Endometrium (tissue), 2 donors: ENCODE results near the gene PCLO.

Experiments used
- FAIRE-seq: peaks from 2 replicates; lab custom pipeline; 2012; peaks lifted over from hg19 to GRCh38; lab: Jason Lieb, UNC
- donor health status: control.
- donor health status: control.

PCLO gene

DNA sequence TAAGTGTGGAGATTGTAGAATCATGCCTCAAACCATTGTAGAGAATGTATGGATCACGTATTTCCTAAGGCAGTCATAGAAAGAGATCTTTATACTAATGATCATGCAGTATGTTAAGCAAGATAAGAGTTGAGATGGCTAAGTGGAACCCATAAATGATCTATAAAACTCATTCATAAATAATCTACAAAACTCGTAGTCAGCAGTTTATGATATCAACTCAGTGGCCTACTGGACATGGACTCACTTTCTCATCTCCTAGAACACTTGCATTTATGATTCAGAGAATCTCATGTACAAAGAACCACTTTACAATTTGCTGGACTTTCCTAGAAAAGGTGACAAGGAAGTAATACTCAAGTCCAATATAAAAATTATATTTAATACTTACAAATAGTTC, 339.6 kb downstream of the PCLO start:
- no peak for FAIRE-seq

DNA sequence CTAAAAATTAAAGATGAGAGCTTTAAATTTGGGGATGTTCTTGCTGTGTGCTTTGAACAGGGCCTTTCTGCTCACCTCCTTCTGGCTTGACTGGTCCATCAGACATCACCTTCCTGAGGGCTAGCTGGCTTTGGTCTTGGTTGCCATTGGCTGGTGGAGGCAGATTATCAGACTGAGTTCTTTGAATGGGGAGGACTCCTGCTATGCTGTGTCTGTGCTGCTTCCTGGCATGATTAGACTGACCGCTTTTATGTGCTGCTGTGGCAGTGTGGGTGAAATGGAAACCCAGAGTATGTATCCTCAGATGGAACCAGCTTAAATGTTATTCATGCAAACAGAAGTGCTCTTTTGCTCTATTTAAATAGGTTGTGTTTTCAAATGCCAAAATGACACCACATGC, 341.6 kb downstream of the PCLO start:
- FAIRE-seq = no peak

DNA sequence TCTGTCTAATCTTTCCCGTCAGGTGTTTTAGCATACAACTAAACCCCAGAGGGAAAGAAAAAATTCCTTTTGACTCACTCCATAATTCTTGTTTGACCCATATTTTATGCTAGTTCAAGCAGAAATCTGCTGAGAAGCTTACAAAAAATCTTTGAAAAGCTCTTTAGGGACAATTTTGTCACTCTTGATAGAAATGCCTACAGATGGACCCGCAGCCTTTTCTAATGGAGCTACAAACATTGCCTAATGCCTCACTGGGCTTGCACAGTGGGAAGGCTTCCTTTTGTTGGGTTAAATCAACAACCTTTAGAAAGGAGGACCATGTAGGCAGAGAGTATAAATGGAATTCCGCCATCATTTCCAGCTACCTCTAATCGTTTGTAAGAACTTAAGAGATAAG, 344.5 kb downstream of the PCLO start:
- no peak for FAIRE-seq

DNA sequence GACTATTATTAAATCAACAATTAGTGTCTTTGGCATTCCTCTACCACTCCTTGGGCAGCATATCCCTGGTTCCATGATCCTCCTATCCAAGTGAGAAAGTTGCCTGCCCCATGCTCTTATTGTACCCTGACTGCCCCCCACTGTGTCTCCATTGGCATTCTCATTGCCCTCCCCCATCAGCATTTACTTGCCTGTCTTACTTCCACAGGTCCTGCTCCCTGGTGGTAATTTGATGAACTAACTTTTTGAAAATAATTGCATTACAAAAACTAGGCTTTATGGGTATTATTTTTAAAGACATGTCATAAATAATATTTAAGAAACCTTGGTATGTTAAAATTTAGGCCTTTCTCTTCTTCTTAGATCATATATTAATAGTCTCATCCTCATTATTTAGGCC, 346.4 kb downstream of the PCLO start:
- FAIRE-seq = no peak

DNA sequence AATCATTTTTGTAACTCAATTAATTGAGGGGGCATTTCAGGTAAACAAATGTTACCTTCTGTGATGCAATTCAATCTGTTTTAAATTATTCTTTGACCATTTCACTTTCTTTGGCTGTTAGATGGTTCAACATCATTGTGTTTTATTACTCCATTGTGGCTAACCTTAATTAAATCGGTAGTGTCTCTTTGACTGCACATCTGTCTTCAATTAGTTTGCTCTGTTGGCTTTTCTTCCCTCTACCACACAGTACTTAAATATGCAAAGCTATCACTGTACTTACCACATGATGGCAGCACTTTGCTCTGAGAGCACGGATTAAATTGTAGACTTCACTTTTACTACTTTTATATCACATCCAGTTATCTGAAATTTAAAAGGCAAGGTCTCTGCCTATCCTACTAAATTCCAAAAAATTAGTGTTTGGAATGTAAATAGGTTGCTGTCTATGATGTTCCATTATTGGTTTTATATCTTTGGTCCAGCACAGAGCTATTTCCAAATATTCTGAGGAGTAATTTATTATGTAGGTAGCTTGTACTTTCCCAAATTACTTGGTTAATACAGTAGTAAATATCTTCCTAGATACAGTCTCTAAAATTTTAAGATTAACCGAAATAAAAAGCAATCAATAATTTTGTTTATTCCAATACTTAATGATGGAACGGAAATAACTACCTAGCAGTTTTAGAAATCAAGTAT, 352.0 kb downstream of the PCLO start:
- FAIRE-seq = peak; percentile 97

DNA sequence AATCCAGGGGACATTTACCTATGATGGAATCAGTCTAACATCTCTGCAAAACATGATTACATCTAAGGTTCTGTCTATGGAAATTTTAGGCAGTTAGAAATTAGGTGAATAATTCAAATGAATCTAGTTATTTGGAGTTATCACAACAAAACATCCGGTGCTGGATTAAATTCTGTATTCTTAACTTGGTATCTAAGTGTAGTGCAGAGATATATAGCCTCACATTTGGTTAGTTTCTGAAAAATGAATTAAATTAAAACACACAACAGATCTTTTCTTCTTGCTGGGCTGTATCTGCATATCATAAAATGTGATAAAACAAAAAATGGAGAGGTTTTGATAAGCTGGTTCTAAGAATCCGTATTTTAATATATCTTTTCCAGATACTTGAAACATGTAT, 354.1 kb downstream of the PCLO start:
- FAIRE-seq = no peak

DNA sequence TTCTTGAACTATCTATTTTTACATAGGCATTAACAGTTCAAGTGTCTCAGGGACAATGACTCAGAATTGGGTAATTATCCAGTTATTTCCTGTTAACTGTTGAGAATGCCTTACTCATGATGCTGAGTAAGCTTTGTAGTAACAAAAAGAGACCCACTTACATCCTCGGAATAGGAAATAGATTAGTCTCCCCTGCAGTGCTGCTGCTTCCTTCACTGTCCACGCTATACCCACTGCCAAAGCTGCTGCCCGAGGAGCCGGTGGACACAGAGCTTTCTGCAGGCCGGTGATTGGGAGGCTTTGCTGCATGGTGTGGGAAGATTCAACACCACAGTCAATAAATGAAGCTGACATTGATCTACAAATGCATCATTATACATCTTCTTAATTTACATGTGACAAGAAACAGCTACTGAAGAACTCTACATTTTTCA, 357.1 kb downstream of the PCLO start:
- no peak for FAIRE-seq

DNA sequence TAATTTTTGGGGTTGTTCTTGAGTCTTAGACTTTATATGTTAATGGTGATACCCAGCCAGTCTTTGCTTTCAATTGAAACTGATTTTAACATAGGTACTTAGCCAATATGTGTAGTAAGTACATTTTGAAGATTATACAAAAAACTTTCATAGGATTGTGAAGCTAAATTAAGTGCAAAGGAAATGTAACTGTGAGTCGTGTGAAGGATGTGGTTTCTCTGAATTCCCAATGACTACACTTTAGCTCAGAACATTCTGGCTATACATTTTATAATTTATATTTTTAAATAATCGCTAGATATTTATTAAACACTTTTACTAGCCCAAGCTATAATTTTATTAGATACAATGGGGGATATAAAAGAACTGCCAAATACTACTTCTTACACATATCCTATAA, 359.3 kb downstream of the PCLO start:
- no peak for FAIRE-seq

DNA sequence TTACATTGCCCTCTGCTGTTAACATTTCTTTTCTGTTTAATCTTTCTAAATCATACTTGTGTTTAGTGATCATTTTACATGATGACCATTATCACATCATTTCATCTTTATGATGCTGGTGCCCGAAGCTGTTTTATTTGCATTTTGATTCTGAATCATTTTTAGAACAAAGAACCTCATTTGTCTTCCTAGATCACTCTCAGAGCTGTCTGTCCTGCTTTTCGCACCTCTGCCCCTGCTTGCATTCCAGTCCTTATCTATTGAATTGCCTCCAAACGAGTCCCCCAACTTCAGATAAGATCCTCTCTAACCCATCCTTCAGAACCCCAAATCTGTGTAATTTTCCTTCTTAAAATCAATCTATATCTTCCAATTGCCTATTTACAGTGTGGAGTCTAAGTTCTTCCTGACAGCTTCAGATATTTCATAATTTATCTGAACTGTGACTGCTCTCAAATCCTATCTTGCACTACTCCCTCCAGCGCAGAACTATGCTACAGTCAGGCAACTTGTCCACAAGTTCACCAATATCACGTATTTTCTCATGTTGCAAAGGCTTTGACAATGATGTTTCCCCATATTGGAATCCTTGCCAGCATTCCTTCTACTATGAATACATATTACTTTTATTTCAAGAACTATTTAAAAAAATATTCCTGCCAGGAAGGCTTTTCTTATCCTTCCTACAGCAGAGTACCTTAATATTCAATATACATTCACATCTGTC, 372.6 kb downstream of the PCLO start:
- FAIRE-seq = no peak

DNA sequence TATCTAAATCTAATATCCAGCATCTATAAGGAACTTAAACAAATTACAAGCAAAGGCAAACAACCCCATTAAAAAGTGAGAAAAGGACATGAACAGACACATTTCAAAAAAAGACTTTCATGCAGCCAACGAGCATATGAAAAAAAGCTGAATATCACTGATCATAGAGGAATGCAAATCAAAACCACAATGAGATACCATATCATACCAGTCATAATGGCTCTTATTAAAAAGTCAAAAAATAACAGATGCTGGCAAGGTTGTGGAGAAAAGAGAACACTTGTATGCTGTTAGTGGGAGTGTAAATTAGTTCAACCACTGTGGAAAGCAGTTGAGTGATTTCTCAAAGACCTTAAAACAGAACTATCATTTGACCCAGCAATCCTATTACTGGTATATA, 384.7 kb downstream of the PCLO start:
- no peak for FAIRE-seq

DNA sequence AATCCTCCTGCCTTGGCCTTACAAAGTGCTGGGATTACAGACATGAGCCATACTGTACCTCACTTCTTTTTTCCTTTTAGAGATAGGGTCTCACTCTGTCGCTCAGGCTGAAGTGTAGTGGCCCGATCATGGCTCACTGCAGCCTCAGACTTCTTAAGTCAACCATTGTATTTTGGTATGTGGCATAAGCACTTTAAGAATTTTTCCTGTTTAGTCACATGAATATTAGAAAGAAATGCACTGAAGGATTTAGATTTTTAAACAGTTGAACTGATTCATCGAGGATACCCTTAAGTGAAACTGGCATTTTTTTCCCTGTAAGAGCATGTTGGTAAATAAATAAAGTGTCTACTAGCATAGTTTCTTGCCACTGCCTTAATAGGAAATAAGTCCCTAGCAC, 399.8 kb downstream of the PCLO start:
- FAIRE-seq = no peak

DNA sequence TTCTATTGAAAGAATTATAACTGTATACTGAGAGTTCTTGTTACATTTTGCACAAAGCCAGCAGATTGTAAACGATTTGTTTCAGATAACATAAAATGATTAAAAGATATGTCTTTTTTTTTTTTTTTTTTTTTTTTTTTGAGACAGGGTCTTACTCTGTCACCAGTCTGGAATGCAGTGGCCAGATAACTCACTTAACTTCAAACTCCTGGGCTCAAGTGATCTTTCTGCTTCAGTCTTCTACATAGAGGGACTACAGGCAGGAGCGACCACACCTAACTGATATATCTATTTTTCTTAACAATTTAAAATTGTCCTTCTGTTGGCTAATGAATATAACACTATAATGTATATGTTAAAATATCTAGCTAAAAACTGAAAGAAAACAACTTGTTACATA, 401.9 kb downstream of the PCLO start:
- FAIRE-seq = no peak

DNA sequence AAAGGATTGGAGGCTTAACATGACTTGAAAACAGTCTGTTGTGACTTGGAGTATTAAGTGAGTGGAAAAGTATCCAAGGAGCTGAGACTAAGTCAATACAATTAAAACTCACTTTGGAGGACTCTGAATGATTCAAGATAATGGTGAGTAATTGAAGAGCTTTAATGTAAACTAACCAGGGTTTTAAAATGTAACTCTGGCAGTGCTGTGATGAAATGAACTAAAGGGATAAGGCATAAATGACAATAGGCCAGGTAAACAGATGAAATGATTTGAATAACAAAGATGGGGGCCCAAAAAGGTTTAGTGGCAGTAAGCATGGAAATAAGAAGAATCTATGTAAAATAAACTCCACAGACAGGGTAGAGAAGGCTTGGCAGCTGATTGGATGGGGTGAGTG, 402.6 kb downstream of the PCLO start:
- FAIRE-seq = no peak

DNA sequence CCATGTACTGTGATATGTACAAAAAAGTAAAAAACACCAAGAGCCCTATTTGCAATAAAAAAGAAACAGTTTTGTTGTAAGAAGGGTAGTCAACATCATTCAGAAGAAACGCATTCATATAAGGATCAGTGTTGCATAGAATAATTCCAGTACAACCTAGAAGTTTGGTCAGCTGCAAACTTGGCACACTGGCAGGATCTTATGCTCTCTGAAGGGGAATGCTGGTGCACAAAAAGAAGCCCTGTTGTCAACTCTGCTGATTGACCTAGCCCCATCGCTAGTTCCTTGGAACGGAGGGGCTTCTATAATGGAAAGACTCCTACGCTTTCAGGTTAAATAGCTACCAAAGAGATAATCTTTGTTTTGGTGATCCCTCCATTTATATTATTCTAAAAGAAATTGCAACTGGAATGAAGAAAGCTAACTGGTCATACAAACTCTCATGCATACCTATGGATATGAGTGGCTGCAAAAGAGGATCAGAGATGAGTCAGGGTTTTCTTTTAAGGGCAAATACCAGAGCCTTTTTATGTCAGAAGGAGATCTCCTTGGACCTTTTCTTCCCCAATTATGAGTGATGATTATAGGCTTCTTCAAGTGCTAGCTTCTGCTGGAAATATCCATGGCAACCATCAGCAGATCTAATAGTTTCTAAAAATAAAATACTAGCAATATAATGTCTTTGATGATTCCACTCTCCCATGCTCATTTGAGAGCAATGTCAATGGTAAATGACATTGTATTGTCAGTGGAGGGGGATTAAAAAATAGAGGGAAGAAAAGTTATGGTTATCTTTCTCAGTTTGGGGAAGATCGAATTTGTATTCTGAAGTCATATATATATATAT, 406.8 kb downstream of the PCLO start:
- FAIRE-seq = no peak

DNA sequence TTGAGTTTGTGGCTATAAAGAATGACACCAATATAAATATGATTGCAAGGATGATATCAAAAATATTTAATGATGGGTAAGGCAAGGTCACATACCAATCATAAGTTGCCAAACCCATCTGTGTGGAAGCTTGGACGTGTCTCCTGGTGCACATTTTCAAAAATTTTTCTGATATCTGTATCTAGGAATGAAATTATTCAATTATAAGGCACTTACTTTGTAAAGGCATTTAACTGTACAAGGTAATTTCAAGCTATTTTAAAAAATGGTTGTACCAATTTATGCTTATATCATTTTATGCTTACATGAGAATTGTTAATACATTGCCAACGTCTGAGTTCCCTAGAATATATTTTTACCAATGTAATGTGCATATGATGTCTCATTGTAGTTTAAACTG, 412.7 kb downstream of the PCLO start:
- FAIRE-seq = no peak

DNA sequence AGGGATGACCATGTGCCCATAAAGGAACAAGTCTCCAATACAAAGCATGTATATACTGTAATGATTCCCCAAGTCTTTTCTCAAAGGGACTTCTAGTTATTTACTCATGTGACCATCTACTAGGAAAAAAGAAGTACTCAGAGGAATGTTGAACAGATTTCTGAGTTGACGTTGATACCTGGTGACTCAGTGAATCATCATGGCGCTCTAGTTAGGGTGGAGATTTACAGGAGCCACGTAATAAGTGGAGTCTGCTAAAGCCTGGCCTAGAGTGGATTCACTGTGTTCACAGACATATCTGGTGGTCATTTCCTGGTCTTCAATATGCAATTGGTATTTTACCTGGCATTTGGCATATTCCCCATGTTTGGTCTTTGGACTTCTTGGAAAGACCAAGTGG, 416.9 kb downstream of the PCLO start:
- FAIRE-seq = no peak

DNA sequence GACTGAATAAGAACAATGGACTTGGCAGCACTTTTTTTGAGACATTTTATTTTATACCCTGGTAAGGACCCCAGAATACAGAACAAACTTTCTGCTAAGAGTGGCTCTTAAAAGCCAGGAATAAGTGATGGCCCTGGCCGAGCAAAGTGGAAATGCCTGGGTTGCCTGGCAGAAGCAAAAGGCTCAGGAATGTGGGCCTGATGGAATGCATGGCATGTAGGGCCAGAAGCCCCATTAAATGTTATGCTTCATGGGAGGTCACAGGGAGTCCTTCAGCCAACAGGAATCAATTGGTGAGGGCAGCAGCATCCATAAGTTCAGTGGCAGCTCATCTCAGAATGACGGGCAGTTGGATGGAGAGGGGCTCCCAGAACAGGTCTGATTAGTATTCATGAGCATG, 417.6 kb downstream of the PCLO start:
- FAIRE-seq = no peak

DNA sequence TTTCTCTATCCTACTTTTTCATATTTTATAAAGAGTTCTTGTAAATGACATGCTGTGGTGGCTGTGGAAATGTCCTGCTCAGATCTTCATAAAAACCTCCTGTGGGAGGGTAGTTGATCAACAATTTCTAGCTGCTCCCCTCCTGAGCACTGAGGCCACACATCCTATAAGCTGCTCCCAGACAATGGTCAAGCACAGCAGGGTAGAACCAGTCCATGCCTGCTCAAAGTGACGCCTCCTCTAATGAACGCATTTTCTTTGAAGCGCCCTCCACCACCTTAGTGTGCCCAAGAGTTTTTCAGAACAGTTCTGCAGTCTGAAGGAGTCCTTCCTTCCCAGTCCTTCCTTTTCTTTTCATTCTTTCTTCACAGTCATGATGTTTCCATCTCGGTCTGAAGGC, 420.5 kb downstream of the PCLO start:
- FAIRE-seq = no peak

DNA sequence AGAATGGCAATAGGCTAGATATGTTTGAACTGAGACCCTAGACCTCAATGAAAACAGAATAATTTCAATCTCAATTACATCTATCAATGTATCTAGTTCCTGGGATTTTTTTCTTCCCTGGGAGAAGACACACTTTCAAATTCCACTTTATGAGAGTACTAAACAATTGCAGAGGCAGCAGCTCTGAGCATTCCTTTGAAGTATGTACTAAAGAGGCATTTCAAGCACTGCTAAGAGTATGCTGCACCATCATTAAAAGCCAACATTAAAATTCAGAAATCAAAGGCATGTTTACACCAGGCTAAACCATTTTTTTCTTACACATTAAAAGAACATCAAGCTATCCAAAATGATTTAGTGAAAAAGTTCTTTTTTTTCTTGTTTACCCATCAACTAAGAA, 421.2 kb downstream of the PCLO start:
- FAIRE-seq = peak; percentile 74

DNA sequence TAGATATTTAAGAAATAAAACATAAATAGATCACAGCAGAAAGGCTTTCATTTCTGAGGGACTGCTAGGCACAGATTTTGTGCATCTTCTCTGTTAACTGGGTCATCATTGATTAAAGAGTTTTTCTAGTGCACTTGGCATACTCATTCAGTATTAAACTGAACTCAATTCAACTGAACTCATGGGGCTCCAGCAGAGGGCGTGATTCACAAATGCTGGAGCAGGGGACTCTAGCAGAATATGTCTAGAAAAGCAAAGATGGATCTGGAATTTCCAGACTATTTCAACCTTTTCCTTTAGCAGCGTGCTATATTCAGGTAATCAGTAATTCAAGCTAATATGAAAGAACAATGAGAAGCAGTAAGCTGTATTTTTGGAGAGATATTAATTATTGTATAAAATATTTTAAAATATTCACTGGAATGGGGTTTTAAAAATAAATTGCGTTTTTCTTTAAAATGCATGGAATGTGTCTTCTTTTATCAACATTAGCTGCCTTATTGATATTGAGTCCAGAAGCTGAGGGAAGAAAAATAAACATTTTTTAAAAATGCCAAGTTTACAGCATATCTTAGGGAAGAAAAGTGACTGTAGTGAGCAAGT, 422.3 kb downstream of the PCLO start:
- FAIRE-seq = no peak

DNA sequence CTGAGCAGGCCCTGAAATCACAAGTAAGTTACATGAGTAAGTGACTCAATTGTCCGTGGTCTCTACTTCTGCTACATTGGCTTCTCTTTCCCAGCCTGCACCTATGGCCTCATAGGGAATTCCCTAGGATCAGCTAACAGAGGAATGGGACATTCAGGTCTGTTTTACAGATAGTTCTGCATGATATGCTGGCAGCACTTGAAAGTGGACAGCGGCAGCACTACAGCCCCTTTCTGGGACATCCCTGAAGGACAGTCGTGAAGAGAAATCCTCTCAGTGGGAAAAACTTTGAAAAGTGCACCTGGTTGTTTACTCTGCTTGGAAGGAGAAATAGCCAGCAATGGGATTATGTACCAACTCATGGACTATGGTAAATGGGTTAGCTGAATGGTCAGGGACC, 426.1 kb downstream of the PCLO start:
- FAIRE-seq = no peak

DNA sequence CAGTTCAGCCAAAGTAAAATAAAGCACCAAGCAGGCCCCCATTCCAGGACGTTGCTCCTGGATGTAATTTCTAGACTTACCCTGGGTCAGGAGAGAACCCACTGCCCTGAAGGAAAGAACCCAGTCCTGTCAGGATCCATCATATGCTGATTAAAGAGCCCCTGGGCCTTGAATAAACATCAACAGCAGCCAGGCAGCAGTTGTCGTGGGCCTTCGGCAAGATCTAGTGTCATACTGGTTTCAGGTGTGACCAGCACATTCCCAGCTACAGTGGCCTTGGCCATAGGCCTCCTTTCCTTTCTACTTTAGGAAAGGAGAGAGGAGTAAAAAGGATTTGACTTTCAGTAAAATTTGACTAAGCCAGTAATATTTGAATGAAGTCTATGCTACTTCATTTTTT, 430.0 kb downstream of the PCLO start:
- no peak for FAIRE-seq
